ENCODE measurements around the gene KRI1.

The KRI1 gene

GRCh38 chr19:10566658-10567410 lies 1.0 kb upstream of the KRI1 start:
- TF ChIP-seq CTCF (IDR thresholded peaks at IDR 0.05; ENCODE audit: low read depth, low read length), result no peak
- DNase-seq (ENCODE audit: low read depth in 2 of 2), result no peak
- H3K4me3 ChIP-seq (replicated peaks in 1 of 2; ENCODE audit: low read depth in 2 of 2, low read length in 2 of 2), result peak overlapping the region in 1 of 2 donors; percentile 94

- peak overlapping the region; percentile 94 to 99 for H3K4me3 ChIP-seq (replicated peaks in 1 of 2; ENCODE audit: low read depth in 2 of 2, low read length in 2 of 2)
- no peak for DNase-seq (ENCODE audit: low read depth in 2 of 2)
- TF ChIP-seq CTCF (IDR thresholded peaks at IDR 0.05; ENCODE audit: low read depth, low read length), result no peak
Observed at GRCh38 chr19:10566408-10566657, 523 bp upstream of the KRI1 start.

- TF ChIP-seq CTCF (IDR thresholded peaks at IDR 0.05; ENCODE audit: low read depth, low read length), result peak; percentile 26
- H3K4me3 ChIP-seq (replicated peaks in 1 of 2; ENCODE audit: low read depth in 2 of 2, low read length in 2 of 2), result peak overlapping the region; percentile 94 to 99
- peak; percentile 43 to 46 for DNase-seq (ENCODE audit: low read depth in 2 of 2)
Observed at GRCh38 chr19:10565028-10565566, 713 bp downstream of the KRI1 start.

- H3K4me3 ChIP-seq (replicated peaks in 1 of 2; ENCODE audit: low read depth in 2 of 2, low read length in 2 of 2), result no peak overlapping the region
- no peak for TF ChIP-seq CTCF (IDR thresholded peaks at IDR 0.05; ENCODE audit: low read depth, low read length)
- DNase-seq (ENCODE audit: low read depth in 2 of 2), result no peak
Observed at GRCh38 chr19:10562609-10563008, 3.2 kb downstream of the KRI1 start.

- TF ChIP-seq CTCF (IDR thresholded peaks at IDR 0.05; ENCODE audit: low read depth, low read length), result no peak
- no peak for DNase-seq (ENCODE audit: low read depth in 2 of 2)
Observed at GRCh38 chr19:10560154-10560553, 5.7 kb downstream of the KRI1 start.

GRCh38 chr19:10557603-10558197 lies 8.1 kb downstream of the KRI1 start:
- no peak for DNase-seq (ENCODE audit: low read depth in 2 of 2)

More at GRCh38 chr19:10560154-10560553, 5.7 kb downstream of the KRI1 start:
- no peak overlapping the region for H3K4me3 ChIP-seq (replicated peaks in 1 of 2; ENCODE audit: low read depth in 2 of 2, low read length in 2 of 2)

More at GRCh38 chr19:10557603-10558197, 8.1 kb downstream of the KRI1 start:
- no peak for TF ChIP-seq CTCF (IDR thresholded peaks at IDR 0.05; ENCODE audit: low read depth, low read length)
- H3K4me3 ChIP-seq (replicated peaks in 1 of 2; ENCODE audit: low read depth in 2 of 2, low read length in 2 of 2), result no peak overlapping the region

Measured in cardiac fibroblast (primary cell).